Mononuclear cell (primary cell): Measurements from ENCODE around the gene TRPM3. TPM values are rescaled to one million over a fixed set of nuclear protein-coding genes. Genes with fewer than 3 reads are reported as not detected.

Experiments used
- H3K27me3 ChIP-seq: 2 replicates; pipeline ENCODE4 v1.6.0; 2011; ENCODE audit warnings: low read length, control low read depth; ENCODE audit not compliant: insufficient read depth
- H3K4me1 ChIP-seq: 2 replicates; pipeline ENCODE4 v1.5.1; 2011; ENCODE audit warnings: mild to moderate bottlenecking, low read length, control low read depth; ENCODE audit not compliant: insufficient read depth
- H3K4me3 ChIP-seq: 2 replicates; pipeline ENCODE4 v1.5.1; 2011; ENCODE audit warnings: mild to moderate bottlenecking, low read length, moderate library complexity
- H3K9me3 ChIP-seq: 2 replicates; pipeline ENCODE4 v1.5.1; 2011; ENCODE audit warnings: low read depth, mild to moderate bottlenecking, control low read depth, low read length
- total RNA-seq: library from RNA; depleted of rRNA; stranded (reverse); fragments of >200 nt; gene quantifications from one replicate; pipeline ENCODE4 v1.2.3, GENCODE V29; 2012

The TRPM3 gene
- total RNA-seq, 1 donor = not detected

DNA sequence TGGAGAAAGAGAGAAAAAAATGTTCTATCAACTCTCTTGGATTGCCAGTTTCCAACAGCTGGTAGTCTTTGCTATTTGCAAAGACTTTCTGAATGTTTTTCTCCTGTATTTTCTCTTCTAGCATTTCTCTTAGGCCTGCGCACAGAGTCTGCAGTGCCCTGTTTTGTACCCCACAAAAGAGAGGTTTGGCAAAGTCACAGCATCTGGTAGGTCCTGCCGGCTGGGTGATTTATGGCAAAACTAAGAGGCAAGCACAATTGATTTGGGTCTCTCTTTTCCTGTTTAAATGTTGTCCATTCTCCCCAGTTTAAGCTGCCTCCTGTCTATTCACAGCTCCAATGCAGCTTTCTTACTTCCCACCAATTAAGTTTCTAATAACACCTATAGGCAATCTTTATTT lies 193.9 kb downstream of the TRPM3 start:
- H3K27me3 ChIP-seq = no peaks in the 10 kb centered on the region
- H3K4me1 ChIP-seq = no peaks in the 10 kb centered on the region
- no peak overlapping the region for H3K4me3 ChIP-seq
- no peaks in the 10 kb centered on the region for H3K9me3 ChIP-seq

GRCh38 chr9:70924895-70925547 lies 196.4 kb downstream of the TRPM3 start:
- Histone ChIP-seq H3K27me3 (no peaks in the 10 kb centered on the region), H3K4me3 (no peak overlapping the region), H3K4me1 (no peaks in the 10 kb centered on the region), H3K9me3 (no peaks in the 10 kb centered on the region)

- Histone ChIP-seq H3K4me3 (no peak overlapping the region), H3K4me1 (no peaks in the 10 kb centered on the region), H3K27me3 (no peaks in the 10 kb centered on the region), H3K9me3 (no peaks in the 10 kb centered on the region)
Measured at GRCh38 chr9:70924380-70924779, 197.0 kb downstream of the TRPM3 start.

DNA sequence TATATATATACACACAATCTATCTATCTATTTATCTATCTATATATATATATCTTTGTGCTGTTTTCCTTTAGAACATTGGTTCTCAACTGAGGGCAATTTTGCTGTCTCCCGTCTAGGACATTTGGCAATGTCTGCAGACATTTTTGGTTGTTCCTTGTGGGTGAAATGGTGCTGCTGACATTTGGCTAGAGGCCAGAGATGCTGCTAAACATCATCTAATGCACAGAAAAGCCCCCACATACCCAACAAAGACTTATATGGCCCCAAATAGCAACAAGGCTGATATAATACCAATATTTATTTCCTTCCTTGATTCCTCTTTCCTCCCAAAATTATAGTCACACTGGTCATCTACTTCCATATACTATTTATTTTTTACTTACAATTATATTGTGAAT lies 197.5 kb downstream of the TRPM3 start:
- Histone ChIP-seq H3K27me3 (no peaks in the 10 kb centered on the region), H3K4me1 (no peaks in the 10 kb centered on the region), H3K4me3 (no peak overlapping the region), H3K9me3 (no peaks in the 10 kb centered on the region)

DNA sequence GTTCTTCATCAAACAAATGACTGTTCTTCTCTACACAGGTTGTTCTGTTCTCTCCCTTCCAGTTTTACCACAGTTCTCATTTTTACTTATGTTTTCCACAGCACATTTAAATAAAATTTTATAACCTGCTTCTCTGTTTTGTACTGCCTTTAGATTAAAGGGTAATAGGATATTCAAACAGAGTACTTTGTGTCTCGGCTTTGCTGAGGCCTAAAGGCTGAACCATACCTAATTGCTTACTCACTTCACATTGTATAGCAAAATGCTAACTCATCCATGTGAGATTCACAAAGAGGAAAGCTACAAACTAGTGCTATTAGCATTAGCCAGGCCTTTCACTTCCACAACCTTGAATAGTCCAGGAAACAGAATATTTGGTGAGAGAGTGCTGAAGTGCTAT lies 200.3 kb downstream of the TRPM3 start:
- H3K9me3 ChIP-seq = no peaks in the 10 kb centered on the region
- H3K4me1 ChIP-seq = no peaks in the 10 kb centered on the region
- H3K27me3 ChIP-seq = no peaks in the 10 kb centered on the region
- H3K4me3 ChIP-seq = no peak overlapping the region

DNA sequence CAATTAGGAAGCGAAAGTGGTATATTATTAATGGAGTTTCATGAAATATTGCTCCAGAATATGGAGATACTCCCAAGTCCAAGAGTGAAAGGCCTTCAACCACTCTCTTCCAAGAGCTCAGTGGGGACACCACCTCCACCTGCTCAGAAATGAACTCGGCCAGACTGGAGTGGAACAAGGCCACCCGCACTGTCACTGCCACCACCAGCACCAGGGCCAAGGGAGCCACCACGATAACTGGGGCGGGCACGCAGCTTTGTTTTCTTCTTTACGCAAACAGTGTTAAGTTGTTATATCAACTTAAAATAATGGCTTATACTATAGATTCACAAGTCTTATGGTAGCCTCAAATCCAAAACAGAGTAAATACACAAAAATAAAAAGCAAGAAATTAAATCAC lies 204.1 kb downstream of the TRPM3 start:
- no peaks in the 10 kb centered on the region for H3K9me3 ChIP-seq
- no peaks in the 10 kb centered on the region for H3K4me1 ChIP-seq
- H3K4me3 ChIP-seq = no peak overlapping the region
- no peaks in the 10 kb centered on the region for H3K27me3 ChIP-seq

DNA sequence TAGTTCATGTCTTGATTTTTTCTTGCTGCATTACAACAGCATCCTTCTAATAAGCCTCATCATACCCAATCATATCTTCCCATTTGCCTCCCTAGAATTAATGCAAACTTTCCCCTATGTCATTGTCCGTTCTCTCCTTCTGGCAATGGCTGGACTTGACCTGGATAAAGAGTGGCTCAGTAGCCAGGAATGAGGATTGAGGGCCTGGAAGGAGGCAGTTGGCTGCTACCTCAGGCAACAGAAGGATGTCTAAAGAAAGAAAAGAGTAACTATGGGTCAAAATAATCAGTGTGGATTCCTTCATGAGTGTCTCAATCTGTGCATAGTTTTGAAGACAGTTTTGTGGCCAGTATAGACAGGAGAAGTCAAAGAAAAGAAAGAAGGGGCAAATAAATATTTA lies 209.6 kb downstream of the TRPM3 start:
- no peaks in the 10 kb centered on the region for H3K4me1 ChIP-seq
- H3K27me3 ChIP-seq = no peaks in the 10 kb centered on the region
- no peaks in the 10 kb centered on the region for H3K9me3 ChIP-seq
- H3K4me3 ChIP-seq = no peak overlapping the region

DNA sequence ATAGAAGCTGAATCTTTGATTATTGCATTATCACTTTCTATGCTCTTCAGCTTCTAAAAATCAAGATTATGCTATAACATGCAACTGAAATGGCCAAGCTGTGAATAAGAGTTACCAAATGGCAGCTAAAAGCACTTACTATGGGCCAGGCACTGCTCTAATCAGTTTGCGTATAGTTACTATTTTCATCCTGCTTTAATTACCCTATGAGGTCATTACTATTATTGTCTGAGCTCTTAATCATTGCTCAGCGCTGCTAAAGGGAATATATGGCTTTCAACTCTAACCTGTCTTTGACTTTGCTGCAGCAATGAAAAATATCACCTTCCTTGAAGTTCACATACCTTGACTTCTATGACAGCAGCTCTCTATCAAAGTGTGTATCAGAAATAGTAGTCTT lies 210.8 kb downstream of the TRPM3 start:
- Histone ChIP-seq H3K4me3 (no peak overlapping the region), H3K4me1 (no peaks in the 10 kb centered on the region), H3K27me3 (no peaks in the 10 kb centered on the region), H3K9me3 (no peaks in the 10 kb centered on the region)

- no peaks in the 10 kb centered on the region for H3K4me1 ChIP-seq
- H3K9me3 ChIP-seq = no peaks in the 10 kb centered on the region
- H3K27me3 ChIP-seq = no peaks in the 10 kb centered on the region
- H3K4me3 ChIP-seq = no peak overlapping the region
Measured at GRCh38 chr9:70902692-70903131, 218.7 kb downstream of the TRPM3 start.

- Histone ChIP-seq H3K4me3 (no peak overlapping the region), H3K27me3 (no peaks in the 10 kb centered on the region), H3K9me3 (no peaks in the 10 kb centered on the region), H3K4me1 (no peaks in the 10 kb centered on the region)
Measured at GRCh38 chr9:70902171-70902570, 219.2 kb downstream of the TRPM3 start.

DNA sequence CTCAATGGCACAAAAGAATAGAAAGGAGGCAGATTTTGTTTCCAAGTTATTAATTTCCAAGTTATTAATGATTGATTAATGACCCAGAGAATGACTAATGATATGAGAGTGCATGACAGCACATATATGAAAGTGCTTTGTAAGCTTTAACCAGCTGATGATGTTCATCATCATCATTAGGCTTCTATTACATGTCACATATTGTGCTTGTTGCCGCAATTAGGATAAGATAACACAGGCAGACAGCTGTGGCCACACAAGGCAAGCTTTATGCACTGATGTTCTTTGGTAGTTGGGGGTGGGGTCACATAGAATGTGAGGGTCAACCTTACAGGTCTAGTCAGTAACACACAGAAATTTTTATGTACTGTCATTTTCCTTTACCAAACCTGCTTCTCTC lies 219.7 kb downstream of the TRPM3 start:
- H3K4me3 ChIP-seq = no peak overlapping the region
- no peaks in the 10 kb centered on the region for H3K4me1 ChIP-seq
- no peaks in the 10 kb centered on the region for H3K9me3 ChIP-seq
- no peaks in the 10 kb centered on the region for H3K27me3 ChIP-seq

GRCh38 chr9:70901013-70901412 lies 220.4 kb downstream of the TRPM3 start:
- H3K4me1 ChIP-seq = no peaks in the 10 kb centered on the region
- no peak overlapping the region for H3K4me3 ChIP-seq
- no peaks in the 10 kb centered on the region for H3K9me3 ChIP-seq
- H3K27me3 ChIP-seq = no peaks in the 10 kb centered on the region

- Histone ChIP-seq H3K9me3 (no peaks in the 10 kb centered on the region), H3K4me1 (no peaks in the 10 kb centered on the region), H3K4me3 (no peak overlapping the region)
Measured at GRCh38 chr9:70893580-70894122, 227.8 kb downstream of the TRPM3 start.

GRCh38 chr9:70888471-70888870 lies 232.9 kb downstream of the TRPM3 start:
- H3K27me3 ChIP-seq = no peaks in the 10 kb centered on the region
- no peaks in the 10 kb centered on the region for H3K4me1 ChIP-seq
- no peak overlapping the region for H3K4me3 ChIP-seq
- H3K9me3 ChIP-seq = no peaks in the 10 kb centered on the region

More at GRCh38 chr9:70893580-70894122, 227.8 kb downstream of the TRPM3 start:
- no peaks in the 10 kb centered on the region for H3K27me3 ChIP-seq

DNA sequence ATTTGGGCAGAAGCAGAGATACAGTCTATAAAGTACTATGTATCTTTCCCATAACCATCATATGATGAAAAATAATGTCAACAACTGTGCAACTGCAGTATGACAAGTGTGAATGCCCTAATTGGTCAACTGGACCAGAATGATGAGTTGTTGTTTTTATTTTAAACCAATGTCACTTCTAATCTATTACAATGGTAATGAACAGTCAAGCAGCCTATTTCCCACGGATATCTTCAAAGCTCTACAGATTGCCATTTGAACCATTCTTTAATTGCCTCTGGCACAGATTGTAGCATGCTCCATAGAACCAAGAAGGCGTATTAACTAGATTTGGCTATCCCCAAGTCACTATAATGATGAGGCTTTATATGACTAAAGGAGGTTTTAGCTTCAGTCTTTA lies 233.6 kb downstream of the TRPM3 start:
- no peaks in the 10 kb centered on the region for H3K9me3 ChIP-seq
- H3K4me3 ChIP-seq = no peak overlapping the region
- H3K4me1 ChIP-seq = no peaks in the 10 kb centered on the region
- no peaks in the 10 kb centered on the region for H3K27me3 ChIP-seq
